HG03457 (cell line): ENCODE data around the gene CPE.
A peak's percentile ranks its signal among the peaks of the same experiment; 100 is the strongest.
"Not testable (repeated sequence)": the region's sequence is repeated elsewhere in the genome, so short reads cannot be mapped to it uniquely, and the experiment has no call there.

Experiments
- ATAC-seq: cut with Tn5 transposase; IDR thresholded peaks from one replicate; pipeline ENCODE4 v1.9.1; 2021; ENCODE audit warnings: moderate number of reproducible peaks; ENCODE audit not compliant: unreplicated experiment

The CPE gene

GRCh38 chr4:165461159-165461821 is 82.5 kb downstream of the CPE start:
- no peak for ATAC-seq

GRCh38 chr4:165462009-165462408 is 83.2 kb downstream of the CPE start:
- ATAC-seq: no peak

DNA sequence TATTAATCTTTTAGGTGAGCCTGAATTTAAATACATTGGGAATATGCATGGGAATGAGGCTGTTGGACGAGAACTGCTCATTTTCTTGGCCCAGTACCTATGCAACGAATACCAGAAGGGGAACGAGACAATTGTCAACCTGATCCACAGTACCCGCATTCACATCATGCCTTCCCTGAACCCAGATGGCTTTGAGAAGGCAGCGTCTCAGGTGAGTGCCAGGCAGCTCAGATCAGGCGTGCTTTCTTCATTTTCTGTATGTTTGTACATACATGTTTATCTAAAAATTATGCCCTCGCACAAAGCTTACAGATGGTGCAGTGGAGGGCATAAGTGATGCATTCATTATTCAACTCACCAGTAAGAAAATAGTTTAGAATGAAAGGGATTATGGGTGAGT is 85.6 kb downstream of the CPE start:
- no peak for ATAC-seq

GRCh38 chr4:165464813-165465381 is 86.1 kb downstream of the CPE start:
- peak; percentile 58 for ATAC-seq

DNA sequence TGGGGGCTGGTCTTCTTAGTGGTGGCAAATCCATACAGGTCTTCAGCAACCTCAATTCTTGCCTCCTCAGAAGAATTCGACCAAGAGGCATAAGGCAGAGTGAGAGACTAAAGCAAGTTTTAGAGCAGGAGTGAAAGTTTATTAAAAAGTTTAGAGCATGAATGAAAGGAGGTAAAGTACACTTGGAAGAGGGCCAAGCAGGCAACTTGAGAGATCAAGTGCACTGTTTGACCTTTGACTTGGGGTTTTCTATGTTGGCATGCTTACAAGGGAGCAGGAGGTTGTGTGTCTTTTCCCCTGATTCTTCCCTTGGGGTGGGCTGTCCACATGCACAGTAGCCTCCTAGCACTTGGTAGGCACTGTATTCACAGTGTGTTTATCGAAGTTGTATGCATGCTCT is 91.2 kb downstream of the CPE start:
- ATAC-seq: no peak

GRCh38 chr4:165472943-165473676 is 94.3 kb downstream of the CPE start:
- no peak for ATAC-seq

DNA sequence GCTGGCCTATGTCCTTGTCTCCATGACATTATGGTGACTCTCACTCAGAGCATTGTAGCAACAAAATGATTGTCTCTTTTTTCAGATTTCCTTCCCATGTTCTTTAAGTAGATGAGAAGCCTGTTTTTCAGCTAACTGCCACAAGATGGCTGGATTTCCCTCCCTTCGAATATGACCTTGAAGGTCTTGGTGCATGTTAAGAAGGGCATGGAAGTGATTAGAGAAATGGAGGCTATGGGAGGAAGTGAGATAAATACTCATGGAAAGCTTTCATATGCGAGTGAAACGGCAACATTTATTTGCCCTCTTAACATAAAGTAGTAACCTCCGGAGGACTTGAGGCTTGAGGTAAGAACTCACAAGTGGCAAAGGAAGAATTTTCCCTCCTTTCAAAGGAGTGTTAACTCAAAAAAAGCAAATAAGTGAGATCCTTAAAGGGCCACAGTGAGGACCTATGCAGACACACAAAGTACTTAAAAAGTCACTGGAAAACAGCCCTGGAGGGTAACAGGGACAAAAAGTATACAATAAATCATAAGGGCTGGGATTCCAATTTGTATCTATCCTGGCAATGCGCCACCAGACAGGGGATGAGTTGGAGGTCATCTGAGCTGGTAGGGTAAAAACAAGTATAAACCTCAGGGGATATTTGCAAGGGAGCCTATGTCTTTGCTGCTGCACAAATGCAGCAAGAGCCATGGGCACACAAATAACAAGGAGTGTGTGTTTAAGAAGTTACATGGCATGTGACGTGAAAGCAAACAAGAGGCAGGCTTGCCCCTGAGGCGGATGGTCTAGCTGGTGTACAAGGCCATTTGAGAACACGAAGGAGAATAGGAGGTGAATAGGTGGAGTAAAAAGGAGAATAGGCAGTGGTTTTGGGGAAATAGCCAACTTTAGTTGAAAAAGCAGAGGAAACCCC is 96.2 kb downstream of the CPE start:
- no peak for ATAC-seq

- no peak for ATAC-seq
Observed at GRCh38 chr4:165475706-165476070, 96.9 kb downstream of the CPE start.

GRCh38 chr4:165476214-165477098 is 97.6 kb downstream of the CPE start:
- no peak for ATAC-seq

DNA sequence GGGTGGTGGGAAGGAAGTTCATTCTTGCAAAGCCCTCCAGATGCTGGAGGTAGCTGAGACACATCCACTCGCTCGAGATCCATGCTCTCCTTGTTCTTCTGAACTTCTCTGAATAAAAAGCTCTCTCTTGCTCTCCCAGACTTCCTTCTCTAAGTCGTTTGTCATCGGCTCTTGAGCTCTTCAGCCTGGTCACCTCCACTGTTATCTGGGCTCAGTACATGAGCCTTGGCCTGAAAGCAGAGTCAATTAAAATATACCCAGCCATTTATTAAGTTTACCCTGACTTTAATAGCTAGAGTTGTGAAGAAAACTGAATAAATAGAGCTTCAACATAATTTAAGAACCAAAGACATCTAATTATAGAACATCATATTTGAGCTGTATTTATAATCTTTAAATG is 99.0 kb downstream of the CPE start:
- no peak for ATAC-seq

DNA sequence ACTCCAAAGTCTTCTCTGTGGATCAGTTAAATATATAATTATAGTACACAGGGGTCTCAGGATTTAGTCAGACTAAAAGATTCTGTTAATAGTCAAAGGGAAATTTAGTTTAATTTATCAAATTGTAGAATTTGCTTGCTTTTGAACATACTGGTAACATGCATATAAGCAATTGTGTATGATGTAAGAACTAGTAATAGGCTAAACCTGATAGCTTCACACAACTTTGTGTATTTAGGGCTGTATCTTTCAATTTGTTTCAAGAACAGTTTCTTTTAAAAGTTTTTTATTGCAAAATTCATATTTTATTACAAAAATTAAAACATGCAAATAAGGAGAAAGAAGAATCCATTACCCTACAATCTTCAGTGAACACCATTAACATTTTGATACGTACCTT is 99.5 kb downstream of the CPE start:
- ATAC-seq: no peak

DNA sequence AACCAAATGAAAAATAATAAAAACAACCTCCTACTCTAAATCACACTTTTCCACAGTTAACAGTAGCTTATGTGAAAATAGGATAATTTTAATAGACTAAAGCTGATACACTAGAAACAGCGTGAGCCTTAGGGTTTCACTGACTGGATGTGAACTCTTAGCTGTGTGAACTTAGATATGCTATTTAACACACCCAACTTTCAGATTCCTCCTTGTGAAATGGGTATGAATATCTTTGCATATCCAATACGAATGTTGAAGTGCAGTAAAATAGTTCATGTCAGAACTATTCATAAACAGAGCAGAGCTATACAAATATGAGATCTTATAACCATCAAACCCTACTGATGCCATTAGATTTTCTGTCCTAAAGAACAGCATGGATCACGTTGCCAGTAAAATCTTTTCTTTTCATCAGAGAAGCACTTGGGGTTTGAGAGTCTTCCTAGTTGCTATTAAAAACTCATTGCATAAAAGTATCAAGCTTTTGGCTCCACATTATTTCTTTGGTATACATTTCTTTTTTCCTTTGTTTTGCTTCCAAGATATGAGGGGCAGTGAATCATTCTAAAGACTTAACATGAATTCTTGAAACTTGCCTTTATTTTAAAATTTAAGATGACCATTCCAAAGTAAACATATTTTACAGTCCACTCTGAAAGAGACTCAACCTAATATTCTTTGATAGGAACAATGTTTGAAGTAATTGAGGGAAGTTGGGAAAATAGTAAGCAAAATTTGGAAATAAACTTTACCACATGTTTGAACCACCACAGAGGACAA is 102.4 kb downstream of the CPE start:
- no peak for ATAC-seq

DNA sequence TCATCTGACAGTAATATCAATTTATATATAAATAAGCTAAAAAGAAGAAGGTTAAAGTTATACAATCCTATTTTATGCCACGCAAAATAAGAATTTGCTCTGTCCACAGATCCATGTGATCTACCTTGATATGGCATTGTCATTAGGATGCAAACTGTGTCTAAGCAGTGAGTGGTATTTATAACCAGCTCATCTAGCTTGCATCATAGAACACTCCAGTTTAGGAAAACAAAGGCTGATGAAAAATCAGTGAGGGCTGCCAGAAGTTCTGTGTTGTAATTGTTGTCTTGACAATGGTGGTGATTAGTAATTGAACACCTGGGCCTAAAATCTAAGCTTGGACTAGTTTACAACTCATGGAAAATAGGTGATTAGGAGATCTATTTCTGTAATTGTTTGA is 111.0 kb downstream of the CPE start:
- ATAC-seq: no peak

DNA sequence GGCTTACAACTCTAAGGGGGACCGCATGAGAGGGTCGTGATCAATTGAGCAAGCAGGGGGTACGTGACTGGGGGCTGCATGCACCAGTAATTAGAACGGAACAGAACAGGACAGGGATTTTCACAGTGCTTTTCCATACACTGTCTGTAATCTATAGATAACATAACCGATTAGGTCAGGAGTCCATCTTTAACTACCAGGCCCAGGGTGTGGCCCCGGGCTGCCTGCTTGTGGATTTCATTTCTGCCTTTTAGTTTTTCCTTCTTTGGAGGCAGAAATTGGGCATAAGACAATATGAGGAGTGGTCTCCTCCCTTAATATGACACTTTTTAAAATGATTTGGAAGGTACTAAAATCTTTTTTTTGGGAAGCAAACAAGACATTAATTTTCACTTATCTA is 113.8 kb downstream of the CPE start:
- ATAC-seq: not testable (repeated sequence)

DNA sequence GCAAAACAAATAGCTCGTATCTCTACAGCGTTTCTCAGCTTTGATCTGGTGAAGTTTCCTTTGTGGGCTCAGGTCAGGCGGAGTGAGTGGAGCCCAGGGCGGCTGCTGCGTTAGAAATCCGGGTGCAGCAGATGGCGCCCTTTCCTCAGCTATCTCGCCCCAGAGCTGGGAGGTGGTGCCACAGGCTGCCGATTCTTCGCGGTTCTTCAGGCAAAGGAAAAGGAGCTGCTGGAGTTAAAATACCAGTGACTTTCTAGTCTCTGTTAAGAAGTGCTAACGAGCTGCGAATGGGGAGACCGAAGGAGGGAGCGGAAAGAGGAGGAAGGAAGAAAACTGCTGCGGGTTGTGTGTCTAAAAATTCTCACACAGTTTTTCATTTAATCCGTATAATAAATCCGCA is 114.6 kb downstream of the CPE start:
- peak; percentile 99 for ATAC-seq

- ATAC-seq: no peak
Observed at GRCh38 chr4:165502916-165503907, 124.4 kb downstream of the CPE start.

- no peak for ATAC-seq
Observed at GRCh38 chr4:165504184-165504583, 125.4 kb downstream of the CPE start.
